GM12891 (cell line): Measurements from ENCODE around the gene CDC42EP3.

Source experiments
- POLR2A ChIP-seq: IDR thresholded peaks from 2 replicates; pipeline ENCODE4 v1.6.1; 2011; ENCODE audit warnings: low read depth, low read length, control low read depth
- POLR2AphosphoS5 ChIP-seq: IDR thresholded peaks from 2 replicates; pipeline ENCODE4 v1.6.1; 2011; ENCODE audit warnings: low read depth, low read length, control low read depth
- TAF1 ChIP-seq: IDR thresholded peaks from 2 replicates; pipeline ENCODE4 v1.6.1; 2011; ENCODE audit warnings: low read depth, low read length, control low read depth

DNA sequence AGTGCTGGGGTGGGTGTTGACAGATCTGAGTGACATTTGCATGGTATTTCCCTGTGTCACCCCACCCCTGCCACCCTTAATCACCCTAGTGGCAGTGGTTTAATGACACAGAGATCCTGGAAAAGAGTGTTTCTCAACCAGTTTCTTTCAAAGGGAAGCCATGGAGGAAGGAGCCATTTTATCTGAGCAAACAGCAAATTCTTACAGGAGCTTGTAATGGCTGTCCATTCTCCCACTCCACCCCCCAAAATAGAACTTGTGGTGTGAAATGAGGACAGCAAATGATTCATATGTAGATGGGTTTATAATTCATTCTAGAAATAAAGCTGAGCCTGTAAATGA, 51.5 kb downstream of the CDC42EP3 start:
- no peak; the same call in 1 of the 2 replicates for TF ChIP-seq POLR2A
- TF ChIP-seq POLR2AphosphoS5: no peak
- no peak for TF ChIP-seq TAF1
